ENCODE measurements around the gene ISCU. TPM values are rescaled to one million over a fixed set of nuclear protein-coding genes. Genes with fewer than 3 reads are reported as not detected.
"Not testable (repeated sequence)": the region's sequence is repeated elsewhere in the genome, so short reads cannot be mapped to it uniquely, and the experiment has no call there.

ISCU gene
- total RNA-seq, 1 donor = 136 TPM

DNA sequence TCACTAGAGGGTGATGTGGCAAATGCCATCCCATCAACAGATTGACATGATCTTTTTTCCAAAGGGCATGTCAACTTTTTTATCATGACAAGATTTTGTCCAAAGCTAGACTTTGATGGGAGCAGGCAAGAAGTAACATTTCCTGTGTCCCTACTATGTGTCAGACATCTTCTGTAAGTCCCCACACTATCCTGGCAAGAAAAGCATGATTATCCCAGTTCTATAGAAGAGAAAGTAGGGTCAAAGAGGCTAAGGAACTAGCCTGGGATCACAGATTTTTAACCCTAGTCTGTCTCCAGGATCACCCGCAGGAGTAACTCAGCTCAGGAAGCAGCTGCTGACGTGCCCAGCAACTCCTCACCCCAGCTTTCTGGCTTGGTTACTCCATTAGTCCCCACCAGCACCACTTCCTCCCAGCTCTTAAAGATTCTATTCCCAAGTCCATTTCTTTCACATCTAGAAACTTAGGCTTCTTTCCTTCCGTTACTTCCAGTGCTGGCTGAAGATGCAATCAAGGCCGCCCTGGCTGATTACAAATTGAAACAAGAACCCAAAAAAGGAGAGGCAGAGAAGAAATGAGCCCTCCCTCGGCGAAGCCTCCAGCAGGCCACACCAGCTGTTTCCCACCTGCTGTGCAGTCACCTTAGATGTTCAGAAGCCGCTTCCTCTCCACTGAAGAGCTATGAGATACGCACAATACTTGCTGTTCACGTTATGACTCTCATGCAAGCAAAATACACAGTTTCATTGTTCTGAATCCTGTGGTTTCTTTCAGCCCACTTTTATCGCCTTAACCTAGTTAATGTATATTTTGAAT, 6.2 kb downstream of the ISCU start:
- DNase-seq (ENCODE audit: low read depth) = no peak
- H3K4me3 ChIP-seq (ENCODE audit: low read depth, low read length) = no peak overlapping the region
- TF ChIP-seq, protein P1, sequence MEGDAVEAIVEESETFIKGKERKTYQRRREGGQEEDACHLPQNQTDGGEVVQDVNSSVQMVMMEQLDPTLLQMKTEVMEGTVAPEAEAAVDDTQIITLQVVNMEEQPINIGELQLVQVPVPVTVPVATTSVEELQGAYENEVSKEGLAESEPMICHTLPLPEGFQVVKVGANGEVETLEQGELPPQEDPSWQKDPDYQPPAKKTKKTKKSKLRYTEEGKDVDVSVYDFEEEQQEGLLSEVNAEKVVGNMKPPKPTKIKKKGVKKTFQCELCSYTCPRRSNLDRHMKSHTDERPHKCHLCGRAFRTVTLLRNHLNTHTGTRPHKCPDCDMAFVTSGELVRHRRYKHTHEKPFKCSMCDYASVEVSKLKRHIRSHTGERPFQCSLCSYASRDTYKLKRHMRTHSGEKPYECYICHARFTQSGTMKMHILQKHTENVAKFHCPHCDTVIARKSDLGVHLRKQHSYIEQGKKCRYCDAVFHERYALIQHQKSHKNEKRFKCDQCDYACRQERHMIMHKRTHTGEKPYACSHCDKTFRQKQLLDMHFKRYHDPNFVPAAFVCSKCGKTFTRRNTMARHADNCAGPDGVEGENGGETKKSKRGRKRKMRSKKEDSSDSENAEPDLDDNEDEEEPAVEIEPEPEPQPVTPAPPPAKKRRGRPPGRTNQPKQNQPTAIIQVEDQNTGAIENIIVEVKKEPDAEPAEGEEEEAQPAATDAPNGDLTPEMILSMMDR (IDR thresholded peaks at IDR 0.05; ENCODE audit: insufficient read depth, low read length) = no peak

DNA sequence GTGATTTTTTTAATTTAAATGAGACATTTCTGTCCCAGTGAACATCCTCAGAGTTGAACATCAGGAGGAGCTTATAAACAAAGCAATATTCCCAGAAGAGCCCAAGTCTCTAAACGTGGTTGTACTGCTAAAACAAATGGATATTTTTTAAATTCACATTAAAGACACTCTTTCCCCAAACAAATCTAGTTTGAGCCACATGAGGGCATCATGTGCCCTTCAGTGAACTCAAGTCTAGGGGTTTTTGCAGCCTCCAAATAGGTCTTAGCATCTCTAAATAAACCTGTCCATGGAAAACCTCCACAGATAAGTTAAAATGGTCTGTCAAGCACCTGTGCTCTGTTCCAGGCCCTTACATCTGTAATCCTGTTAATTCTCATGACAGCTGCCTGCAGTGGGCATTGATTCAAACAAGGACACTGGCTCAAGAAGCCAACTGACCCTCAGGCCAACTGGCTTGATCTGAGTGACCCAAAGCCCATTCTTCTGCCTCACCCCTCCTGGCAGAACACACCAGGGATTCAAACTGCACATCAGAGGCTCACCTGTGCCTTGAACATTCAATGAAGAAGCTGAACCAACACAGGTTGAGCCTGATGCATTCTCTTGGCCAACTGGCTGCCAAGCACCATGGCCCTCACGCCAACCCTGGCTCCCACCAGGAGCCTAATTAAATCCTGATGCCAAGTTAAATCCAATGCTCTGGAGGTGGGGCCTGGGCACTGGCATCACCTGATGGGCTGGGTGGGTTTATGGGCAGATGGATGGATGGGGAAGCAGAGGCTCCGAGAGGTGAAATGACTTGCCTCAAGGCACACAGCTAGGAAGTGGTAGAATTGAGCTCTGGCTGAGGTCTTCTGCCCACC, 8.6 kb downstream of the ISCU start:
- peak; percentile 84 for DNase-seq (ENCODE audit: low read depth)
- H3K4me3 ChIP-seq (ENCODE audit: low read depth, low read length) = no peak overlapping the region
- TF ChIP-seq, protein P1 (IDR thresholded peaks at IDR 0.05; ENCODE audit: insufficient read depth, low read length) = peak; percentile 59

DNA sequence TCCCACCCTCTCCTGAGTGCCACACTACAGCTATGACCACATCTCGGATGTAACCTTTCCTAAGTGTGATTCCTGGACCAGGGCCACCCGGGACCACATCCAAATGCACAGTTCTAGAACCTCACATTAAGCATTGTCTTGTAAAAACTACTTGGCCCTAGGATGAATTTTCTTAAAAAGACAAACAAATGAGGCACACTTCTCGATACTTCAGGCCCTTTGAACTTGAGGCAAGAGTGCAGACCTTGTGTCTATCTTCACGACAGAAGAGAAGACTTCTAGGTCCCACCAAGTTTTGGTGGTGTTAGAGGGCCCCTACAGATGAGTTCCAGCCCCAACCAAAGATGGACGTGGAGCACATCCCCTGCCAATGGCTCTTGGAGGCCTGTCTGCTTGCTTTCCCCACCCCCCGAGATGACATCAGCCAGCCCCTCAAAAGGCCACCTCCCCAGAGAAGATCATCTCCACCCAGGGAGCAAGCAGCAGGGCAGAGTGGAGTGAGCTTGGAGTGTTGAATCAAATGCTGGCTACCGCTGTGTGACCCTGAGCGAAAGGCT, 9.3 kb downstream of the ISCU start:
- no peak for DNase-seq (ENCODE audit: low read depth)
- no peak overlapping the region for H3K4me3 ChIP-seq (ENCODE audit: low read depth, low read length)
- TF ChIP-seq, protein P1 (IDR thresholded peaks at IDR 0.05; ENCODE audit: insufficient read depth, low read length) = no peak

DNA sequence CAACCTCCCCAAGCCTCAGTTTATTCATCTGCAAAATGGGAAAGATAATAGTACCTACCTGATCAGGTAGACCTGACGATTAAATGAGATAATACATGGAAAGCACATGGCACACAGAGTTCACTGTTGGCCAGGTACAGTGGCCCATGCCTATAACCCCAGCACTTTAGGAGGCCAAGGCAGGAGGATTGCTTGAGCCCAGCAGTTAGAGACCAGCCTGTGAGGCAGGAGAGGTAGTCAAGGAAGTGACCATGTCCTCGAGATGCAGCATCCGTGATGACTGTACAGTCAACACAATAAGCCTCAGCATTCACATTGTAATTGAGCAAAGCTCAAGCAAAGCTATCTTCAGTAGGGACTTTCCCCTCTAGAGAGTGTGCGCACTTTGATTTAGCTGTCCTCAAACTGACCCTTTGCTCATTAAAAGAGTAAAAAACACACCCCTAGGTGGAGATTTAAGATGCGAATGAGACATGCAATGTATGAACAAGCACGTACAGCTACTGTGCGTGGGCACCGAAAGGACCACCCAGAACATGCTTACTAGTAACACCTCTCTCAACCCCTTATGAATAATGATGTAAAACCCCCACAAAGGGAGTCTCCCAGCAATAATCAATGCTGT, 9.9 kb downstream of the ISCU start:
- DNase-seq (ENCODE audit: low read depth) = no peak
- no peak overlapping the region for H3K4me3 ChIP-seq (ENCODE audit: low read depth, low read length)
- TF ChIP-seq, protein P1 (IDR thresholded peaks at IDR 0.05; ENCODE audit: insufficient read depth, low read length) = no peak

DNA sequence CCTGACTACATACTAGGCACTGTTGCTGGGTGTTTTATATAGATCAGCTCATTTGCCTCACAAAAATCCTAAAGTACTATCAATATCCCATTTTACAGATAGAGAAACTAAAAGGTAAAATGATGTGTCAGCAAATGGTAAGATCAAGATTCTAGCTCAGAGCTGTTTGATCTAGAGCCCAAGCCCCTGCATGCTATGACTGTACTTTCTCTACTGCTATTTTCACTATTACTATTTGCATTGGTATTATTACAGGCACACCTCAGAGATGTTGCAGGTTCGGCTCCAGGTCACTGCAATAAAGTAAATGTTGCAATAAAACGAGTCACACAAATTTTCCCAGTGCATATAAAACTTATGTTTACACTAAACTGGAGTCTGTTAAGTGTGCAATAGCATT, 10.9 kb downstream of the ISCU start:
- no peak for DNase-seq (ENCODE audit: low read depth)
- TF ChIP-seq, protein P1 (IDR thresholded peaks at IDR 0.05; ENCODE audit: insufficient read depth, low read length) = no peak
- no peak overlapping the region for H3K4me3 ChIP-seq (ENCODE audit: low read depth, low read length)

DNA sequence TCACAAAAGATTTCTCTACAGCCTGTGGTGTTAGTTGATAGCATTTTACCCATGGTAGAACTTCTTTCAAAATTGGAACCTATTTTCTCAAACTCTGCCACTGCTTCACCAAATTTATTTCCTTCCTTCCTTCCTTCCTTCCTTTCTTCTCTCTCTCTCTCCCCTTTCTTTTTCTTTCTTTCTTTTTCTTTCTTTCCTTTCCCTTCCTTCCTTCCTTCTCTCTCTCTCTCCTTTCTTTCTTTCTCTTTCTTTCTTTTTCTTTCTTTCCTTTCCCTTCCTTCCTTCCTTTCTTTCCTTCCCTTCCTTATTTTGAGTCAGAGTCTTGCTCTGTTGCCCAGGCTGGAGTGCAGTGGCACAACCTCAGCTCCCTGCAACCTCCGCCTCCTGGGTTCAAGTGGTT, 11.9 kb downstream of the ISCU start:
- DNase-seq (ENCODE audit: low read depth); H3K4me3 ChIP-seq (ENCODE audit: low read depth, low read length): not testable (repeated sequence)

Data from fibroblast of the aortic adventitia (primary cell).